ENCODE data around the gene HM13. TPM values are rescaled to one million over a fixed set of nuclear protein-coding genes. Genes with fewer than 3 reads are reported as not detected.
"Not testable (repeated sequence)": the region's sequence is repeated elsewhere in the genome, so short reads cannot be mapped to it uniquely, and the experiment has no call there.

HM13 gene
- total RNA-seq, 1 experiment from 2014 or later: 68.1 TPM

- no peaks in the 10 kb centered on the region for H3K27me3 ChIP-seq (replicated peaks)
- H3K4me1 ChIP-seq (replicated peaks): peaks cover 14% of the 10 kb centered on the region
- H3K4me3 ChIP-seq: no peak overlapping the region
- peaks cover 44% of the 10 kb centered on the region for H3K36me3 ChIP-seq
- DNase-seq (ENCODE audit: low read depth in 1 of 2, low spot score in 2 of 2): no peak
- no peaks in the 10 kb centered on the region for H3K9me3 ChIP-seq (replicated peaks)
- H3K27ac ChIP-seq: no peak overlapping the region
Measured at GRCh38 chr20:31516651-31517050, 2.4 kb downstream of the HM13 start.

- Histone ChIP-seq H3K9me3 (replicated peaks) (no peaks in the 10 kb centered on the region), H3K4me3 (no peak overlapping the region), H3K36me3 (peaks cover 48% of the 10 kb centered on the region), H3K27me3 (replicated peaks) (no peaks in the 10 kb centered on the region), H3K4me1 (replicated peaks) (peaks cover 14% of the 10 kb centered on the region), H3K27ac (no peak overlapping the region)
- DNase-seq (ENCODE audit: low read depth in 1 of 2, low spot score in 2 of 2): peak; percentile 31 to 58
Measured at GRCh38 chr20:31517373-31517772, 3.1 kb downstream of the HM13 start.

- H3K4me1 ChIP-seq (replicated peaks); H3K4me3 ChIP-seq; H3K27ac ChIP-seq; DNase-seq (ENCODE audit: low read depth in 1 of 2, low spot score in 2 of 2); H3K9me3 ChIP-seq (replicated peaks); H3K27me3 ChIP-seq (replicated peaks): not testable (repeated sequence)
- peaks cover 45% of the 10 kb centered on the region for H3K36me3 ChIP-seq
Measured at GRCh38 chr20:31521267-31521666, 7.0 kb downstream of the HM13 start.

GRCh38 chr20:31522731-31523130, 8.5 kb downstream of the HM13 start:
- H3K4me1 ChIP-seq (replicated peaks): no peaks in the 10 kb centered on the region
- H3K27ac ChIP-seq: no peak overlapping the region
- H3K4me3 ChIP-seq: no peak overlapping the region
- no peaks in the 10 kb centered on the region for H3K9me3 ChIP-seq (replicated peaks)
- no peak for DNase-seq (ENCODE audit: low read depth in 1 of 2, low spot score in 2 of 2)
- H3K27me3 ChIP-seq (replicated peaks): no peaks in the 10 kb centered on the region
- H3K36me3 ChIP-seq: peaks cover 48% of the 10 kb centered on the region

- H3K27ac ChIP-seq: no peak overlapping the region
- H3K36me3 ChIP-seq: peaks cover 57% of the 10 kb centered on the region
- H3K4me3 ChIP-seq: no peak overlapping the region
- DNase-seq (ENCODE audit: low read depth in 1 of 2, low spot score in 2 of 2): no peak
- H3K9me3 ChIP-seq (replicated peaks): no peaks in the 10 kb centered on the region
- H3K27me3 ChIP-seq (replicated peaks): no peaks in the 10 kb centered on the region
- H3K4me1 ChIP-seq (replicated peaks): no peaks in the 10 kb centered on the region
Measured at GRCh38 chr20:31523361-31524283, 9.4 kb downstream of the HM13 start.

GRCh38 chr20:31527266-31527665, 13.0 kb downstream of the HM13 start:
- H3K36me3 ChIP-seq: peaks cover 66% of the 10 kb centered on the region
- no peak overlapping the region for H3K27ac ChIP-seq
- DNase-seq (ENCODE audit: low read depth in 1 of 2, low spot score in 2 of 2): no peak
- no peaks in the 10 kb centered on the region for H3K9me3 ChIP-seq (replicated peaks)
- H3K4me1 ChIP-seq (replicated peaks): no peaks in the 10 kb centered on the region
- H3K4me3 ChIP-seq: no peak overlapping the region
- H3K27me3 ChIP-seq (replicated peaks): no peaks in the 10 kb centered on the region

GRCh38 chr20:31535298-31535697, 21.1 kb downstream of the HM13 start:
- no peaks in the 10 kb centered on the region for H3K27me3 ChIP-seq (replicated peaks)
- no peaks in the 10 kb centered on the region for H3K4me1 ChIP-seq (replicated peaks)
- H3K9me3 ChIP-seq (replicated peaks): no peaks in the 10 kb centered on the region; the same call in 1 of the 2 replicates
- H3K27ac ChIP-seq: no peak overlapping the region
- no peak overlapping the region for H3K4me3 ChIP-seq
- H3K36me3 ChIP-seq: peaks cover 97% of the 10 kb centered on the region
- DNase-seq (ENCODE audit: low read depth in 1 of 2, low spot score in 2 of 2): no peak

- Histone ChIP-seq H3K27ac (no peak overlapping the region), H3K4me1 (replicated peaks) (no peaks in the 10 kb centered on the region; the same call in 1 of the 2 replicates), H3K27me3 (replicated peaks) (no peaks in the 10 kb centered on the region), H3K4me3 (no peak overlapping the region), H3K36me3 (peaks cover 91% of the 10 kb centered on the region), H3K9me3 (replicated peaks) (no peaks in the 10 kb centered on the region; the same call in 1 of the 2 replicates)
- DNase-seq (ENCODE audit: low read depth in 1 of 2, low spot score in 2 of 2): no peak
Measured at GRCh38 chr20:31536575-31536974, 22.3 kb downstream of the HM13 start.

GRCh38 chr20:31537116-31537871, 23.1 kb downstream of the HM13 start:
- peaks cover 92% of the 10 kb centered on the region for H3K36me3 ChIP-seq
- no peak overlapping the region for H3K27ac ChIP-seq
- H3K27me3 ChIP-seq (replicated peaks): no peaks in the 10 kb centered on the region
- peaks cover 5% of the 10 kb centered on the region for H3K4me1 ChIP-seq (replicated peaks)
- no peak for DNase-seq (ENCODE audit: low read depth in 1 of 2, low spot score in 2 of 2)
- H3K4me3 ChIP-seq: no peak overlapping the region
- no peaks in the 10 kb centered on the region; the same call in 1 of the 2 replicates for H3K9me3 ChIP-seq (replicated peaks)

- no peak for DNase-seq (ENCODE audit: low read depth in 1 of 2, low spot score in 2 of 2)
- Histone ChIP-seq H3K27ac (no peak overlapping the region), H3K4me3 (no peak overlapping the region), H3K9me3 (replicated peaks) (no peaks in the 10 kb centered on the region; the same call in 1 of the 2 replicates), H3K36me3 (peaks cover 93% of the 10 kb centered on the region), H3K27me3 (replicated peaks) (no peaks in the 10 kb centered on the region), H3K4me1 (replicated peaks) (peaks cover 6% of the 10 kb centered on the region)
Measured at GRCh38 chr20:31537890-31538289, 23.6 kb downstream of the HM13 start.

- no peak overlapping the region for H3K4me3 ChIP-seq
- H3K9me3 ChIP-seq (replicated peaks): no peaks in the 10 kb centered on the region; the same call in 1 of the 2 replicates
- no peak overlapping the region for H3K27ac ChIP-seq
- H3K27me3 ChIP-seq (replicated peaks): no peaks in the 10 kb centered on the region
- no peak for DNase-seq (ENCODE audit: low read depth in 1 of 2, low spot score in 2 of 2)
- peaks cover 6% of the 10 kb centered on the region for H3K4me1 ChIP-seq (replicated peaks)
- peaks cover 93% of the 10 kb centered on the region for H3K36me3 ChIP-seq
Measured at GRCh38 chr20:31538326-31538725, 24.1 kb downstream of the HM13 start.

GRCh38 chr20:31539636-31540035, 25.4 kb downstream of the HM13 start:
- H3K27ac ChIP-seq: not testable (repeated sequence)

GRCh38 chr20:31540406-31540805, 26.2 kb downstream of the HM13 start:
- H3K4me1 ChIP-seq (replicated peaks): peaks cover 21% of the 10 kb centered on the region
- no peak overlapping the region for H3K27ac ChIP-seq
- no peaks in the 10 kb centered on the region; the same call in 1 of the 2 replicates for H3K9me3 ChIP-seq (replicated peaks)
- no peak overlapping the region for H3K4me3 ChIP-seq
- DNase-seq (ENCODE audit: low read depth in 1 of 2, low spot score in 2 of 2): no peak
- H3K36me3 ChIP-seq: peaks cover 82% of the 10 kb centered on the region
- H3K27me3 ChIP-seq (replicated peaks): no peaks in the 10 kb centered on the region

More at GRCh38 chr20:31539636-31540035, 25.4 kb downstream of the HM13 start:
- peaks cover 17% of the 10 kb centered on the region for H3K4me1 ChIP-seq (replicated peaks)
- peaks cover 82% of the 10 kb centered on the region for H3K36me3 ChIP-seq
- not testable (repeated sequence) for H3K9me3 ChIP-seq (replicated peaks); H3K27me3 ChIP-seq (replicated peaks); DNase-seq (ENCODE audit: low read depth in 1 of 2, low spot score in 2 of 2); H3K4me3 ChIP-seq

All from SJSA1 (cell line).